DMS79 treated with DMSO at 0.1 percent for 48 hours (cell line): Measurements from ENCODE around the gene CLCN7.
"Not testable (repeated sequence)": the region's sequence is repeated elsewhere in the genome, so short reads cannot be mapped to it uniquely, and the experiment has no call there.

Experiments
- DNase-seq: peaks from one replicate; lab custom pipeline; 2025; lab: John Stamatoyannopoulos, UW

Gene CLCN7

DNA sequence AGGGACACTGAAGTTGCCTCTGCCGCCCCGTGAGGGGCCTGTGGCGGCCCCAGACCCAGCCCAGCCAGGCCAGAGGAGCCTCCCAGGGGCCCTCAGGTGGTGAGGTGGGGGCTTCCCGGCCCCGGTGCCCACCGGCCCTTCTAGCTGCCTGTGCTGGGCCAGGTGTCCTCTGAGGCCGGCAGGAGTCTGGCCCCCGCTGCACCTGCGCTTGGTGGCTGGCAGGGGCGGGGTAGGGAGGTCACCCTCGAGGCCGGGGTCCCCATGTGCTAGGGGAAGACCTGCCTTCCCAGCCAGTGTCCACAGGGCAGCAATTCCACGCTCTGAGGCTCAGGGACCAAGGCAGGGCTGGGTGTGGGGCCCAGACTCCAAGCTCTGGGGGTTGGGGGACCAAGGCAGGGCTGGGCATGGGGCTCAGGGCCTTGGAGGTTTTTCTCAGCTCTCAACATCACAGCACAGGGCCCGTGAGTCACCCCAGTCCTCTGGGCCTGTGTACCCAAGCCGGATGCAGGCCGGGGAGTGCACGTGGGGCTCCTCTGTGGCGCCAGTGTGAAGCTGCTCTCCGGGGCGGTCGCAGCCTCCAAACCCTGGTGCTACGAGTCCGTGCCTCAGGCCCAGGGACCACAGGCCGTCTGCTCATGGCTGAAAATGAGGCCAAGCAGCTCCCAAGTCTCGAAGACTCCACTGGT lies 29.2 kb downstream of the CLCN7 start:
- no peak for DNase-seq

GRCh38 chr16:1444730-1445517 lies 29.9 kb downstream of the CLCN7 start:
- DNase-seq, result no peak

- DNase-seq, result no peak
Observed at GRCh38 chr16:1443980-1444729, 30.7 kb downstream of the CLCN7 start, which contains the start of gene CCDC154. CCDC154 (minus strand) TSS chr16:1444556; CDS start chr16:1444322, 234 bp downstream.

- DNase-seq, result no peak
Observed at GRCh38 chr16:1443403-1443973, 31.3 kb downstream of the CLCN7 start.

DNA sequence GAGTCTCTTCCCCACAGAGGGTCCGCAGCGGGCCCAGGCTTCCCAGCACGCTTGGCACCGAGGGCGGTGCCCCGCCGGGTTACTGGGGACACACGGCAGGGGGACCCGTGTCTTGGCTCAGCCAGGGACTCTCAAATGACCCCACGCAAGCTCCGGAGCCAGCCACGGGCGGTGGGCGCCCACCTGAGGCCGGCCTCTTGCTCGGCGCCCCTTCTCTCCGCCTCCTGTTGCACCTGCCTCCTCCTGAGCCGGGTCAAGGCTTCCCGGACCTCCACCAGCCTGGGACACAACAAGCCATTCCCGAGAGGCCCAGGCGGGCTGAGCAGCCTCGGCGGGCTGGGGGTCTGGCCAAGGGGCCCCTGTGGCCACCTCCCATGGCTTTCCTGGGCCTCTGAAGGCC lies 32.1 kb downstream of the CLCN7 start:
- no peak for DNase-seq

GRCh38 chr16:1441391-1441829 lies 33.4 kb downstream of the CLCN7 start:
- no peak for DNase-seq

DNA sequence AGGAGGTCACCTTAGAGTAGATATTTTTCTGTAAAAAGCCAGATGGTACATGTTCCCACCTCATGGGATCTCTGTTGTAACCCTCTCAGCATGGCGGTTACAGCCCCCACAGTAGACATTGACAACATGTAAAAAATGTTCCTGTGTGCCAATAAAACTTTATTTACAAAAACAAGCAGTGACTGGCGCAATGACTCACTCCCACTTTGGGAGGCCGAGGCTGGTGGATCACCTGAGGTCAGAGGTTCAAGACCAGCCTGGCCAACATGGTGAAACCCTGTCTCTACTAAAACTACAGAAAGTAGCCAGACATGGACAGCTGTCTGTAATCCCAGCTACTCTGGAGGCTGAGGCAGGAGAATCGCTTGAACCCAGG lies 35.1 kb downstream of the CLCN7 start:
- DNase-seq, result not testable (repeated sequence)

DNA sequence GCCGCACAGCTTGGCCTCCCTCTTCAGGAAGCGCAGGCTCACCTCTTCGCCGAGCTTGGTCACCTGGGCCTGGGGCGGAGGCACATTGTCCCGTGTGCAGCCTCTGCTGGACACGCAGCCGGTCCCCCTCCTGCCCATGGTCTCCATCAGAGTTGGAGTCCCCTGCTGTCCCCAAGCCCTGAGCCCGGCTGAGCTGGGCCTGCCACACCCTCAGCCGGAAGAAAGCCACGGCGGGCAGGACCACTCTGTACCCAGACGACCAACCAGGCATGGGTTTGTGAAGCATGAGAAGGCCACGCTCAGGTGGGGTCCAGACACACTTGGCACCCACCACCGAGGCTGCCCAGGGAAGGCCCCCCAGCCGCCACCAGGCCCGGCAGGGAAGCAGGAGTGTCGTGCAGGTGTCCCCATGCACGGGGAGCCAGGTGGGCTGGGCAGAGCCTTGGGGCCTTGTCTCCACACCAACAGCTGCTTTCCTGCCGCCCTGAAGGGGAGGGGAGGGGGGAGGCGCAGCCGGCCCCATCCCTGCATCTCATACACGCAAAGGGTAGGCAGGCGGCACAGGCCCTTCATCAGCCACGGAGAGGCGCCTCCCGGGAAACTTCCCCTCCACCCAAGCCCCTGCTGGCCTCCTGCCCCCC lies 35.6 kb downstream of the CLCN7 start:
- DNase-seq, result no peak

GRCh38 chr16:1438229-1439057 lies 36.4 kb downstream of the CLCN7 start:
- DNase-seq, result no peak

DNA sequence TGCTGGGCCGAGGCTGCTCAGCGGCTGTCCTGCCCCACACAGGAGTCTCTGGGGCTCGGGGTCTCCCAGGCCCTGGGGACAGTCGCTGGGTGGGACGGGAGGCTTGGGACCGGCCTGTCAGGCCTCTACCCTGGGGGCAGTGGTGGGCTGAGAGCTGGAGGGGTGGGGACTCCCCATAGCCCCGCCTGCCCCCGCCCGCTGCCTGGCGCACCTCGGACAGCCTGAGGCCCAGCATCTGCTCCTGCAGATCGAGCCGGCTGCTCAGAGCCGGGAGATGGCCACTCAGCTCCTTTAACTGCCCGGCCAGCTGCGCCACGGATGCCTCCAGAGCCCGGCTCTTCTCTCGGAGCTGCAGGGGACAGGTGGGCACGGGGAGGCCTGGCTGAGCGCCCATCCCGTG lies 37.2 kb downstream of the CLCN7 start:
- DNase-seq, result no peak

- no peak for DNase-seq
Observed at GRCh38 chr16:1436731-1437355, 38.0 kb downstream of the CLCN7 start.

DNA sequence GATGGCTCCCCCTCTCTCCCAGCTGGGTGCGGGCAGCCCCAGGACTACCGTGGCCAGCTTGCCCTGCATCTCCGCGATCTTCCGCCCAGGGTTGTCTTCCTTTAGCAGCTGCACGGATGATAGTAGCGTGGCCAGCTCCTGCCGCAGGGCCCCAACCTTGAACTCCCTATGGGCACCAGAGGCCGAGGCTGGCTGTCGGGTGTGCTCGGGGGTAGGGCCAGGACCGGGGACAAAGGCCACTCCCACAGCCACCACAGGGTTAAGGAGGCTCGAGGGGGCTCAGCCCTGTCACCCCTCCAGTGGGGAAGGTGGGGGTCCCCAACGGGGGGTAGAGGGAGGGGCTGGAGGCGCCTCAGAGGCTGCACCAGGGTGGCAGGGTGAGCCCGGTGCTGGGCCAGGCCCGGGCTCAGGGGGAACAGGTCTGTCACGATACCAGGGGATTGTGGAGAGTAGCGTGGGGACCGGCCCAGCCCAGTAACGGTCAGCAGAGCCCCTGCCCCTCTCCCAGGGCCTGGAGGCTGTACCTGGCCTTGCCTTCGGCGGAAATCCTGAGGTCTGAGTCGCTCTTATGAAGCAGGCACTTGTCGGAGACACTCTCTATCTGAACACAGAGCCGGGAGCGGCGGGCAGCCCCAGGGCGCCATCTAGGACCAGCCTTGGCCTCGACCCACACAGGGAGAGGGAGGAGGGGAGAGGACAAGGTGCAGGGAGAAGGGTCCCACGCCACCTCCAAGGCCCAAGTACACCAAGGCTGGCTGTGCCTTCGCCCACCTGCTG lies 38.7 kb downstream of the CLCN7 start:
- no peak for DNase-seq

DNA sequence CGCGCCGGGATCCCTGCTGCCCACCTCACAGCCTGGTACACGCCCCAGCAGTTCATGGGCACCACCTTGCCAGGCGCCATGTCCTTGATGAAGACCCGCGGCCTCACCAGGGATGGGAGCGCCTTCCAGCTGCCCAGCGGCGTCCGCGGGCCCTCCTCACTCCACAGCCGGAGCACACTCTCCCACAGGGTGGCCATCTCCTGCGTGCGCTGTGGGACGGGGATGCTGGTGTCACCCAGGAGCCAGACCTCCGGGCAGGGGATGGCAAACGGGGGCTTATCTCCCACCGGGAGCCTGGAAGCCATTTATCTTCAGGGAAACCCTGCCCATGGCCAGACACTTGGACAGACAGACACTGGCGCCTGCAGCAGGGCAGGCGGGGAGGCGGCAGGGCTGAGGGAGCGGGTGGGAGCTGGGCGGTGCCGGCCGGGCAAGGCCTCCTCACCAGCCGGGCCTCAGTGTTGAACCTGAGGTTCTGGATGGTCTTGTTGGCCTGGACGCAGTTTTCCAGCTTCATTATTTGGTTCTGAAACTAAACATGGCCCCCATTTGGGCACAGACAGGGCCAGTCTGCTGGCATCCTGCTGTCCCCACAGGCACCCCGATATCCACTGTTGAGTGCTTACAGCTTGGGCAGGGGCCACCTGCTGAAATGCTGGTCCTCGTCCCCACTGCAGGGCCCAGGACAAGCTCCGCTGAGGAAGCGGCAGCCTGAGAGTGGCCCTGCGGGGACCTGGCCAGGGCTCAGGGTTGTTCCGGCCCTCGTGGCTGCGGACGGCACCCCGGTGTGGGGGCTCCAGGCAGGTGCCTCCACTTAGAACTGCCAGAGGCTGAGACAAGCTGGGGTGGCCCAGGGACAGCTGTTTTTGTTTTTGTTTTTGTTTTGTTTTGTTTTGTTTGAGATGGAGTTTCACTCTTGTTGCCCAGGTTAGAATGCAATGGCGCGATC lies 39.9 kb downstream of the CLCN7 start:
- DNase-seq, result no peak

DNA sequence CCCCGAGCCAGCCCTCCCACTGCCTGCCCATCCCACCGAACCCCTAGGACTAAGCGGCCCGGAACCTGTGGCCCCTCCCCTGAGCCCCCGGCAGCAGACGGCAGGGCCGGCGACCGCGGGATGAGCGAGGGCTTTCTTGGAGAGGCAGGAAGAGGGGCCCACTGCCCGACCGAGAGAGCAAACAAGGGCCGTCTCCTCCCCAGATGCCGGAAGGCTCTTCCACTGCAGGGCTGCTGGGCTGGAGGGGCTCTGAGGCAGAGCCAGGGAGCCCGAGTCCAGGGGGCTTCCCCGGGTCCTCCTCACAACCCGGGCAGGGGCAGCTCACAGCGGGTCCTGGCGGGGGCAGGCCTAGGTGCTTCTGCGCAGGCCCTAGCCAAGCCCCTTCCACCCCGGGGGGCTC lies 41.1 kb downstream of the CLCN7 start:
- no peak for DNase-seq

- DNase-seq, result no peak
Observed at GRCh38 chr16:1433263-1433560, 41.6 kb downstream of the CLCN7 start.

DNA sequence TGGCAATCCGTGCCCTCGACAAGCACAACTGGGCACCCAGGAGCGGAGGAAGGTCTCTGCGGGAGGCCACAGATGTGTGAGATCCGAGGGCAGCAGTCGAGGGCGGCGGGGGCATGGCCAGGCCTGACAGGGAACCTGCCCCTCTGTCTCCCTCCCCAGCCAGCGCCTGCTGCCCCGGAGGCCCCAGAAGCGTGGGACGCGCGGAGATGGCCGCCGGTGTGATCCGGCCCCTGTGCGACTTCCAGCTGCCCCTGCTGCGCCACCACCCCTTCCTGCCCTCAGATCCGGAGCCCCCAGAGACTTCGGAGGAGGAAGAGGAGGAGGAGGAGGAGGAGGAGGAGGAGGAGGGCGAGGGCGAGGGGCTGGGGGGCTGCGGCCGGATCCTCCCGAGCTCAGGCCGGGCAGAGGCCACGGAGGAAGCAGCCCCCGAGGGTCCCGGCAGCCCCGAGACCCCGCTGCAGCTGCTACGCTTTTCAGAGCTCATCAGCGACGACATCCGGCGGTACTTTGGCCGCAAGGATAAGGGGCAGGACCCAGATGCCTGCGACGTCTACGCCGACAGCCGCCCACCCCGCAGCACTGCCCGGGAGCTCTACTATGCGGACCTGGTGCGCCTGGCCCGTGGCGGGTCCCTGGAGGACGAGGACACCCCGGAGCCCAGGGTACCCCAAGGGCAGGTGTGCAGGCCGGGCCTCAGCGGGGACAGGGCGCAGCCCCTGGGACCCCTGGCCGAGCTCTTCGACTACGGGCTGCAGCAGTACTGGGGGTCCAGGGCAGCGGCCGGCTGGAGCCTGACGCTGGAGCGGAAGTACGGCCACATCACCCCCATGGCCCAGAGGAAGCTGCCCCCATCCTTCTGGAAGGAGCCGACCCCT lies 42.2 kb downstream of the CLCN7 start:
- no peak for DNase-seq

DNA sequence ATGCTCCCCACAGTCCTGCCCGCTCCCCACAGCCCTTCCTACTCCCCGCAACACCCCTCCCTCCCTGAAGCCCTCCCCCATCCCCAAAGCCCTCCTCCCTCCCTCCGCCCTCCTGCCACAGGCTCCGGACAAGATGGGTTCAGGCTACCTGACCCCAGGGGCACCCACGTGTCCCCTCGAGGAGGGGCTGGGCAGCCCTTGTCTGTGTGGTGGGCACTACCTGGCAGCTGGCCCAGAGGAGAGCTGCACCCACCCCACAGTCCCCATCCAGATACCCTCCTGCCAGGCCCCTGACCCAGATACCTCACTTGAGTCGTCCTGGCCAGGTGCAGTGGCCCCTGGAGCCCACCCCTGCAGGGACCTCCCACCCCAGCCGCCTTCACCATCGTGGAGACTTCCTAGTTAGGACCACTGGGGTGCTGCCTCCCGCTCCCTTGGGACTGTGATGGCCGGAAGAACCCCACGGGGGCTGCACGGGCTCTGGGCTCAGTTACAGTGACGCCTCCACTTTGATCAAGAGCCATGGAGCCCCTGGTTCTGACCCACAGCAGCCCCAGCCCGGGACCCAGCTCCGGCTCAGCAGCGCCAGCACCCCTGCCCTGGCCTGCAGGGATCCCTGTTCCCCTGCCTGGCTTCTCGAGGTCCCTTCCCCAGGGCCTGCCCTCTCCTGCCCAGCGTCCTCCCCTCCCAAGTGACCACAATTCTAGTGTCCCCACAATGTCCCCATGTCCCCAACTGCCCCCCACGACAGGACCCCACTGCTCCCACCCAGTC lies 43.1 kb downstream of the CLCN7 start:
- no peak for DNase-seq
